Measurements from ENCODE around the gene SEPHS2.

GRCh38 chr16:30456302-30456701 is 10.6 kb upstream of the SEPHS2 start:
- TF ChIP-seq CTCF (IDR thresholded peaks at IDR 0.05; ENCODE audit: insufficient read depth, low read depth, low read length), result no peak
- TF ChIP-seq EZH2 (IDR thresholded peaks at IDR 0.05; ENCODE audit: insufficient read depth, low read length), result no peak

Measured in astrocyte (in vitro differentiated cells and primary cell).